DOHH2 (cell line): Measurements from ENCODE around the gene SLC4A3.

Experiments
- H3F3A ChIP-seq: fragments of 200-600 bp; sonication (generic), shearing (Covaris generic); 2 replicates; pipeline ENCODE4 v1.6.0; 2016; ENCODE audit warnings: antibody characterized with exemption, mild to moderate bottlenecking; ENCODE audit not compliant: control insufficient read depth, insufficient read depth
- H3K27ac ChIP-seq: fragments of 200-600 bp; sonication (generic); 2 replicates; pipeline ENCODE4 v1.5.1; 2014; ENCODE audit warnings: low read depth, mild to moderate bottlenecking, low read length, moderate library complexity
- H3K27me3 ChIP-seq: fragments of 200-600 bp; sonication (generic); 2 replicates; pipeline ENCODE4 v1.6.1; 2014; ENCODE audit warnings: mild to moderate bottlenecking, low read length, mixed read lengths; ENCODE audit not compliant: control insufficient read depth
- H3K36me3 ChIP-seq: fragments of 200-600 bp; sonication (generic); 2 replicates; pipeline ENCODE4 v1.6.1; 2014; ENCODE audit warnings: mild to moderate bottlenecking, low read length, moderate library complexity, mixed read lengths; ENCODE audit not compliant: control insufficient read depth
- H3K4me1 ChIP-seq: fragments of 200-600 bp; sonication (generic); 2 replicates; pipeline ENCODE4 v1.6.1; 2014; ENCODE audit warnings: mild to moderate bottlenecking, low read length, mixed read lengths; ENCODE audit not compliant: control insufficient read depth
- H3K4me2 ChIP-seq: fragments of 200-600 bp; sonication (generic); 2 replicates; pipeline ENCODE4 v1.6.0; 2014; ENCODE audit warnings: mild to moderate bottlenecking, low read length, moderate library complexity
- H3K4me3 ChIP-seq: fragments of 200-600 bp; sonication (generic); 2 replicates; pipeline ENCODE4 v1.5.1; 2014; ENCODE audit warnings: mild to moderate bottlenecking, low read length, mixed read lengths
- H3K79me2 ChIP-seq: fragments of 200-600 bp; sonication (generic); 2 replicates; pipeline ENCODE4 v1.6.1; 2014; ENCODE audit warnings: mild to moderate bottlenecking, low read length, mixed read lengths; ENCODE audit not compliant: control insufficient read depth
- H3K9me2 ChIP-seq: fragments of 200-600 bp; sonication (generic); replicated peaks from 2 replicates; pipeline ENCODE4 v1.6.1; 2014; ENCODE audit warnings: mild to moderate bottlenecking, low read length, mixed read lengths; ENCODE audit not compliant: control insufficient read depth
- H3K9me3 ChIP-seq: fragments of 200-600 bp; sonication (generic); 2 replicates; pipeline ENCODE4 v1.6.1; 2014; ENCODE audit warnings: antibody characterized with exemption, low read length, mixed read lengths; ENCODE audit not compliant: control insufficient read depth, insufficient read depth
- H4K20me1 ChIP-seq: fragments of 200-600 bp; sonication (generic); 2 replicates; pipeline ENCODE4 v1.6.0; 2014; ENCODE audit warnings: low read depth, mild to moderate bottlenecking, antibody characterized with exemption, low read length, moderate library complexity; ENCODE audit not compliant: control insufficient read depth, insufficient read depth
- EZH2phosphoT487 ChIP-seq: fragments of 200-600 bp; sonication (generic); IDR thresholded peaks from 2 replicates; pipeline ENCODE4 v1.6.1; 2017; ENCODE audit warnings: borderline replicate concordance, mild to moderate bottlenecking, antibody characterized with exemption, low read length, moderate library complexity, mixed read lengths
- TF ChIP-seq, protein P1 (sequence below): fragments of 200-600 bp; sonication (generic); IDR thresholded peaks from one replicate; pipeline ENCODE4 v1.5.1; 2014; ENCODE audit warnings: antibody characterized with exemption, mild to moderate bottlenecking, low read depth, low read length; ENCODE audit not compliant: poor library complexity, severe bottlenecking

Gene SLC4A3

DNA sequence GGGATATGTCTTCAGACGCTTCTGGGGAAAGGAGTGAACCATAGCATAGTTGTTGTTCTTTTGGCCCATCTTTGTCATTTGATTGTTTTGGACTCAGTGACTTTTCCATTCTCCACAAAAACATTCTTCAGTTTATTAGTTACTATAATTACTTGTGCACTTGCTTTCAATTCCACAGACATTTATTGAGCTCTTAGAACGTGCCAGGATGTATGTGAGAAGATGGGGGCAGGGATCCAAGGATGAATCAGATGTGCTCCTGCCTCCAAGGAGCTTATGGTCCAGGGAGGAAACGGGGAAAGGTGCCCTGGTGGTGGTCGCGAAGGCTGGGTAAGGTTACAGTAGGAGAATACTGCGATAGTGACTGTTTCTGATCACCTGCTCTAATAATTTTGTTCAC is 6.9 kb upstream of the SLC4A3 start:
- no peaks in the 10 kb centered on the region for H3K4me1 ChIP-seq

GRCh38 chr2:219621935-219622334 is 5.5 kb upstream of the SLC4A3 start:
- Histone ChIP-seq H3K79me2 (no peaks in the 10 kb centered on the region), H3K4me1 (no peaks in the 10 kb centered on the region), H3K27ac (no peak overlapping the region), H3K4me2 (no peak overlapping the region), H3K9me2 (no peaks in the 10 kb centered on the region), H3K4me3 (no peak overlapping the region), H3F3A (no peaks in the 10 kb centered on the region), H4K20me1 (no peaks in the 10 kb centered on the region), H3K27me3 (peaks cover 20% of the 10 kb centered on the region), H3K9me3 (no peaks in the 10 kb centered on the region), H3K36me3 (no peaks in the 10 kb centered on the region)
- TF ChIP-seq EZH2phosphoT487 = no peak
- TF ChIP-seq, protein P1, sequence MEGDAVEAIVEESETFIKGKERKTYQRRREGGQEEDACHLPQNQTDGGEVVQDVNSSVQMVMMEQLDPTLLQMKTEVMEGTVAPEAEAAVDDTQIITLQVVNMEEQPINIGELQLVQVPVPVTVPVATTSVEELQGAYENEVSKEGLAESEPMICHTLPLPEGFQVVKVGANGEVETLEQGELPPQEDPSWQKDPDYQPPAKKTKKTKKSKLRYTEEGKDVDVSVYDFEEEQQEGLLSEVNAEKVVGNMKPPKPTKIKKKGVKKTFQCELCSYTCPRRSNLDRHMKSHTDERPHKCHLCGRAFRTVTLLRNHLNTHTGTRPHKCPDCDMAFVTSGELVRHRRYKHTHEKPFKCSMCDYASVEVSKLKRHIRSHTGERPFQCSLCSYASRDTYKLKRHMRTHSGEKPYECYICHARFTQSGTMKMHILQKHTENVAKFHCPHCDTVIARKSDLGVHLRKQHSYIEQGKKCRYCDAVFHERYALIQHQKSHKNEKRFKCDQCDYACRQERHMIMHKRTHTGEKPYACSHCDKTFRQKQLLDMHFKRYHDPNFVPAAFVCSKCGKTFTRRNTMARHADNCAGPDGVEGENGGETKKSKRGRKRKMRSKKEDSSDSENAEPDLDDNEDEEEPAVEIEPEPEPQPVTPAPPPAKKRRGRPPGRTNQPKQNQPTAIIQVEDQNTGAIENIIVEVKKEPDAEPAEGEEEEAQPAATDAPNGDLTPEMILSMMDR = no peak

More for the DNA sequence above, 6.9 kb upstream of the SLC4A3 start:
- Histone ChIP-seq H3F3A (no peaks in the 10 kb centered on the region), H3K9me2 (no peaks in the 10 kb centered on the region), H3K27ac (no peak overlapping the region), H3K4me2 (no peak overlapping the region), H3K79me2 (no peaks in the 10 kb centered on the region), H3K36me3 (no peaks in the 10 kb centered on the region), H3K4me3 (no peak overlapping the region), H3K9me3 (no peaks in the 10 kb centered on the region), H3K27me3 (peaks cover 17% of the 10 kb centered on the region), H4K20me1 (no peaks in the 10 kb centered on the region)
- no peak for TF ChIP-seq EZH2phosphoT487
- TF ChIP-seq, protein P1 = no peak

GRCh38 chr2:219622472-219622871 is 5.0 kb upstream of the SLC4A3 start:
- H3K4me3 ChIP-seq = no peak overlapping the region
- H3K9me2 ChIP-seq = no peaks in the 10 kb centered on the region
- H3K4me2 ChIP-seq = no peak overlapping the region
- H4K20me1 ChIP-seq = no peaks in the 10 kb centered on the region
- no peaks in the 10 kb centered on the region for H3F3A ChIP-seq
- H3K79me2 ChIP-seq = no peaks in the 10 kb centered on the region
- H3K4me1 ChIP-seq = no peaks in the 10 kb centered on the region
- H3K27ac ChIP-seq = no peak overlapping the region
- no peak for TF ChIP-seq EZH2phosphoT487
- TF ChIP-seq, protein P1 = no peak
- H3K27me3 ChIP-seq = peaks cover 23% of the 10 kb centered on the region
- H3K36me3 ChIP-seq = no peaks in the 10 kb centered on the region
- H3K9me3 ChIP-seq = no peaks in the 10 kb centered on the region

DNA sequence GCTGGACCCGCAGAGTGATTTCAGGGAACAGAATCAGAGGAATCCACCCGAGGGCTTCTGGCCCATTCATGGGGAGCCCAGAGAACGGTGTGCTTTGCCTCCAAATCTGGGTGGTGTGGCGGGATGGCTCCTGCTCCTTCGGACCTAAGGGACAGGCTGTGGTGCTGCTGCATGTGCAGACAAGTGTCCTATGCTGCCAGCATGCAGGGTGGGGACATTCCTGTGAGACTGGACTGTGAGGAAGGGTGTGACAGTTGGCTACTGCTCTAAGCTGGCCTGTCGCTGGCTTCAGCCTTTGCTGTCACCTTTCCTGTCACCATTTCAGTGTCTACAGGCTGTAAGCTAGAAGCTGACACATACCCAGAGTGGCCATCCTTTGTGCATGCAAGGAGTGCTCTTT is 2.9 kb upstream of the SLC4A3 start:
- Histone ChIP-seq H4K20me1 (no peaks in the 10 kb centered on the region), H3K4me1 (no peaks in the 10 kb centered on the region), H3K9me2 (no peaks in the 10 kb centered on the region), H3K27ac (no peak overlapping the region), H3K36me3 (no peaks in the 10 kb centered on the region), H3K27me3 (peaks cover 31% of the 10 kb centered on the region), H3F3A (no peaks in the 10 kb centered on the region), H3K79me2 (no peaks in the 10 kb centered on the region), H3K4me3 (no peak overlapping the region), H3K4me2 (no peak overlapping the region), H3K9me3 (no peaks in the 10 kb centered on the region)
- no peak for TF ChIP-seq EZH2phosphoT487
- TF ChIP-seq, protein P1 = no peak
